Tibial nerve (tissue), 3 donors: ENCODE data around the gene MRPS14.

ENCODE experiments used
- CTCF ChIP-seq, 5 experiments: fragments of 200-600 bp in 3 of 5; fragments of 450-650 bp in 2 of 5; sonication (generic) in 3 of 5; IDR thresholded peaks; one replicate each; pipeline ENCODE4 v1.5.1; 2016 to 2019; ENCODE audit warnings: antibody characterized with exemption in 5 of 5, mild to moderate bottlenecking in 3 of 5, moderate library complexity in 2 of 5
- POLR2A ChIP-seq, 2 donors: fragments of 450-650 bp; IDR thresholded peaks; one replicate each; pipeline ENCODE4 v1.6.1; 2017; ENCODE audit warnings: antibody characterized with exemption in 2 of 2, mild to moderate bottlenecking in 2 of 2, moderate library complexity in 2 of 2

DNA sequence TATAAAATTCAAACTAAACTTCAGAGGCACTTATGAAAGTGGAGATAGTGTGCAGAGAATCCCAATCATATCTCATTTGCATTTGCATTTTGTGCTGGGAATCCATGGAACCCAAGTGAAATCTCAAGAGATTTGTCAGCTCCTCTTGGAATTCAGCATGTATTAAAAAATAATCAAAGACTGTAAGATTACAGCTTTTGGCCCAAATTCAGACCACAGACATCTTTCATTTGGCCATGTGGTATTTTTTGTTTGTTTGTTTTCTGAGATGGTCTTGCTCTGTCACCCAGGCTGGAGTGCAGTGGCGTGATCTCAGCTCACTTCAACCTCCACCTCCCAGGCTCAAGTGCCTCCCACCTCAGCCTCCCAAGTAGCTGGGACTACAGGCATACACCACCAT lies 27.3 kb downstream of the MRPS14 start:
- TF ChIP-seq CTCF (IDR thresholded peaks at IDR 0.05) (no peak), POLR2A (IDR thresholded peaks at IDR 0.05) (no peak)
